Central memory CD4-positive, alpha-beta T cell (primary cell): ENCODE results near the gene GCGR.

ENCODE experiments used
- DNase-seq: peaks from one replicate; pipeline ENCODE4 v3.0.0; 2022

GCGR gene

GRCh38 chr17:81851423-81851822 is 47.5 kb downstream of the GCGR start:
- no peak for DNase-seq

GRCh38 chr17:81852237-81852636 is 48.3 kb downstream of the GCGR start:
- no peak for DNase-seq

- DNase-seq = no peak
Observed at GRCh38 chr17:81854974-81855774, 51.2 kb downstream of the GCGR start.

- DNase-seq = no peak
Observed at GRCh38 chr17:81858170-81858966, 54.4 kb downstream of the GCGR start.

- DNase-seq = no peak
Observed at GRCh38 chr17:81858967-81859905, 55.3 kb downstream of the GCGR start.

- no peak for DNase-seq
Observed at GRCh38 chr17:81859906-81860755, 56.2 kb downstream of the GCGR start, which contains the start of gene P4HB. P4HB (minus strand) TSS chr17:81860535; CDS start chr17:81860471, 64 bp downstream.

GRCh38 chr17:81860756-81861568 is 57.0 kb downstream of the GCGR start:
- peak; percentile 100 for DNase-seq

- DNase-seq = no peak
Observed at GRCh38 chr17:81863123-81863675, 59.2 kb downstream of the GCGR start.
